H1 (cell line): ENCODE results near the gene BRME1.
A peak's percentile ranks its signal among the peaks of the same experiment; 100 is the strongest.

Experiments used
- EP300 ChIP-seq, 2 experiments: IDR thresholded peaks; 1 replicate in 1 of 2; 2 replicates in 1 of 2; pipeline ENCODE4 v1.6.1; 2011 to 2012; ENCODE audit warnings: low read depth in 2 of 2, low read length in 2 of 2, mild to moderate bottlenecking in 2 of 2, borderline replicate concordance in 1 of 2, inconsistent platforms in 1 of 2, moderate library complexity in 1 of 2
- EZH2 ChIP-seq: fragments of 200-600 bp; sonication (generic); IDR thresholded peaks from 2 replicates; pipeline ENCODE4 v1.7.1; 2012; ENCODE audit warnings: low read depth, mild to moderate bottlenecking, moderate library complexity, low read length, inconsistent platforms; ENCODE audit not compliant: severe bottlenecking
- HDAC2 ChIP-seq, 2 experiments: fragments of 300-600 bp in 1 of 2; sonication (generic) in 1 of 2; IDR thresholded peaks; 2 replicates each; pipeline ENCODE4 v1.6.1; 2011 to 2012; ENCODE audit warnings: low read depth in 2 of 2, low read length in 2 of 2, mild to moderate bottlenecking in 2 of 2, moderate library complexity in 2 of 2, borderline replicate concordance in 1 of 2, inconsistent platforms in 1 of 2
- MAFK ChIP-seq: IDR thresholded peaks from 2 replicates; pipeline ENCODE4 v1.6.1; 2012; ENCODE audit warnings: low read depth, mild to moderate bottlenecking, improper control_type of control experiment, low read length
- NRF1 ChIP-seq: IDR thresholded peaks from 2 replicates; pipeline ENCODE4 v1.6.1; 2011; ENCODE audit warnings: mild to moderate bottlenecking, low read depth, low read length, improper control_type of control experiment
- POLR2A ChIP-seq, 2 experiments: IDR thresholded peaks; 1 replicate in 1 of 2; 2 replicates in 1 of 2; pipeline ENCODE4 v1.6.1; 2011; ENCODE audit warnings: low read depth in 2 of 2, low read length in 2 of 2, mild to moderate bottlenecking in 2 of 2; ENCODE audit errors: control extremely low read depth in 1 of 2
- RFX5 ChIP-seq: IDR thresholded peaks from 2 replicates; pipeline ENCODE4 v1.6.1; 2011; ENCODE audit warnings: low read depth, low read length, improper control_type of control experiment, borderline replicate concordance
- SUZ12 ChIP-seq: fragments of 200-600 bp; sonication (generic); IDR thresholded peaks from 2 replicates; pipeline ENCODE4 v1.6.1; 2012; ENCODE audit warnings: mild to moderate bottlenecking, inconsistent platforms, low read length, moderate library complexity, mixed read lengths
- TF ChIP-seq, protein P1 (sequence below), 3 experiments: IDR thresholded peaks; 1 replicate in 2 of 3; 2 replicates in 1 of 3; pipeline versions ENCODE4 v1.5.1 to v1.6.1; 2011; ENCODE audit warnings: low read length in 3 of 3, mild to moderate bottlenecking in 3 of 3, inconsistent platforms in 2 of 3, low read depth in 1 of 3, moderate library complexity in 1 of 3; ENCODE audit not compliant: insufficient read depth in 1 of 3; ENCODE audit errors: control extremely low read depth in 1 of 3

- TF ChIP-seq NRF1 (no peak), MAFK (no peak), EP300 (IDR thresholded peaks at IDR 0.05; ENCODE audit: borderline replicate concordance in 1 of 2, low read depth in 2 of 2, low read length in 2 of 2) (no peak), POLR2A (IDR thresholded peaks at IDR 0.05; ENCODE audit: control extremely low read depth in 1 of 2, low read depth in 2 of 2, low read length in 2 of 2) (no peak), EZH2 (peak; percentile 47), RFX5 (no peak), HDAC2 (IDR thresholded peaks at IDR 0.05; ENCODE audit: borderline replicate concordance in 1 of 2, low read depth in 2 of 2, low read length in 2 of 2) (no peak), SUZ12 (peak; percentile 28; the same call in 1 of the 2 replicates)
- TF ChIP-seq, protein P1, sequence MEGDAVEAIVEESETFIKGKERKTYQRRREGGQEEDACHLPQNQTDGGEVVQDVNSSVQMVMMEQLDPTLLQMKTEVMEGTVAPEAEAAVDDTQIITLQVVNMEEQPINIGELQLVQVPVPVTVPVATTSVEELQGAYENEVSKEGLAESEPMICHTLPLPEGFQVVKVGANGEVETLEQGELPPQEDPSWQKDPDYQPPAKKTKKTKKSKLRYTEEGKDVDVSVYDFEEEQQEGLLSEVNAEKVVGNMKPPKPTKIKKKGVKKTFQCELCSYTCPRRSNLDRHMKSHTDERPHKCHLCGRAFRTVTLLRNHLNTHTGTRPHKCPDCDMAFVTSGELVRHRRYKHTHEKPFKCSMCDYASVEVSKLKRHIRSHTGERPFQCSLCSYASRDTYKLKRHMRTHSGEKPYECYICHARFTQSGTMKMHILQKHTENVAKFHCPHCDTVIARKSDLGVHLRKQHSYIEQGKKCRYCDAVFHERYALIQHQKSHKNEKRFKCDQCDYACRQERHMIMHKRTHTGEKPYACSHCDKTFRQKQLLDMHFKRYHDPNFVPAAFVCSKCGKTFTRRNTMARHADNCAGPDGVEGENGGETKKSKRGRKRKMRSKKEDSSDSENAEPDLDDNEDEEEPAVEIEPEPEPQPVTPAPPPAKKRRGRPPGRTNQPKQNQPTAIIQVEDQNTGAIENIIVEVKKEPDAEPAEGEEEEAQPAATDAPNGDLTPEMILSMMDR (IDR thresholded peaks at IDR 0.05; ENCODE audit: control extremely low read depth in 1 of 3, insufficient read depth in 1 of 3, low read depth in 1 of 3, low read length in 3 of 3) = no peak
Observed at GRCh38 chr19:13864046-13864666, 41.8 kb downstream of the BRME1 start.
